ENCODE results near the gene ZNF687.

Gene ZNF687

GRCh38 chr1:151314137-151314875, 32.2 kb downstream of the ZNF687 start:
- H3K36me3 Mint-ChIP-seq (ENCODE audit: low read depth): peaks cover 51% of the 10 kb centered on the region
- no peaks in the 10 kb centered on the region for H3K27me3 Mint-ChIP-seq (ENCODE audit: low read depth, poor library complexity)
- H3K9me3 Mint-ChIP-seq: no peaks in the 10 kb centered on the region
- DNase-seq: no peak
- H3K4me3 Mint-ChIP-seq: no peak overlapping the region
- H3K27ac Mint-ChIP-seq: no peak overlapping the region
- TF ChIP-seq CTCF (IDR thresholded peaks at IDR 0.05): no peak
- peaks cover 32% of the 10 kb centered on the region for H3K4me1 Mint-ChIP-seq

- H3K27me3 Mint-ChIP-seq (ENCODE audit: low read depth, poor library complexity): peaks cover 2% of the 10 kb centered on the region
- H3K36me3 Mint-ChIP-seq (ENCODE audit: low read depth): peaks cover 59% of the 10 kb centered on the region
- H3K9me3 Mint-ChIP-seq: no peaks in the 10 kb centered on the region
- TF ChIP-seq CTCF (IDR thresholded peaks at IDR 0.05): no peak
- peak overlapping the region; percentile 85 for H3K27ac Mint-ChIP-seq
- DNase-seq: no peak
- no peak overlapping the region for H3K4me3 Mint-ChIP-seq
- H3K4me1 Mint-ChIP-seq: peaks cover 22% of the 10 kb centered on the region
Observed at GRCh38 chr1:151315565-151316235, 33.6 kb downstream of the ZNF687 start.

GRCh38 chr1:151318975-151319374, 36.9 kb downstream of the ZNF687 start:
- no peak for TF ChIP-seq CTCF (IDR thresholded peaks at IDR 0.05)
- Mint-ChIP-seq H3K27ac (no peak overlapping the region), H3K27me3 (ENCODE audit: low read depth, poor library complexity) (peaks cover 2% of the 10 kb centered on the region), H3K9me3 (no peaks in the 10 kb centered on the region), H3K4me1 (no peaks in the 10 kb centered on the region), H3K36me3 (ENCODE audit: low read depth) (peaks cover 64% of the 10 kb centered on the region), H3K4me3 (no peak overlapping the region)
- no peak for DNase-seq

- Mint-ChIP-seq H3K27ac (peak overlapping the region; percentile 50), H3K27me3 (ENCODE audit: low read depth, poor library complexity) (peaks cover 2% of the 10 kb centered on the region), H3K4me3 (no peak overlapping the region), H3K36me3 (ENCODE audit: low read depth) (peaks cover 40% of the 10 kb centered on the region), H3K9me3 (no peaks in the 10 kb centered on the region), H3K4me1 (peaks cover 27% of the 10 kb centered on the region)
- DNase-seq: no peak
- TF ChIP-seq CTCF (IDR thresholded peaks at IDR 0.05): no peak
Observed at GRCh38 chr1:151324390-151324930, 42.4 kb downstream of the ZNF687 start.

GRCh38 chr1:151325231-151325630, 43.1 kb downstream of the ZNF687 start:
- Mint-ChIP-seq H3K36me3 (ENCODE audit: low read depth) (peaks cover 38% of the 10 kb centered on the region), H3K27me3 (ENCODE audit: low read depth, poor library complexity) (no peaks in the 10 kb centered on the region), H3K9me3 (no peaks in the 10 kb centered on the region), H3K27ac (no peak overlapping the region), H3K4me1 (peaks cover 27% of the 10 kb centered on the region), H3K4me3 (peak overlapping the region; percentile 96)
- TF ChIP-seq CTCF (IDR thresholded peaks at IDR 0.05): no peak
- no peak for DNase-seq
